Dermis microvascular lymphatic vessel endothelial cell (primary cell): ENCODE measurements around the gene RADIL. TPM values are rescaled to one million over a fixed set of nuclear protein-coding genes. Genes with fewer than 3 reads are reported as not detected.

ENCODE experiments used
- DNase-seq, 2 donors: peaks; one replicate each; pipeline versions ENCODE4 v3.0.0 to v3.0.0-alpha.2; 2010; ENCODE audit warnings: low read depth in 2 of 2
- total RNA-seq: library from RNA; depleted of rRNA; stranded (reverse); fragments of >200 nt; gene quantifications from 2 replicates; pipeline ENCODE4 v1.2.1, GENCODE V29; 2014

The RADIL gene
- total RNA-seq, 1 donor from 2014 or later = 1.7 TPM

DNA sequence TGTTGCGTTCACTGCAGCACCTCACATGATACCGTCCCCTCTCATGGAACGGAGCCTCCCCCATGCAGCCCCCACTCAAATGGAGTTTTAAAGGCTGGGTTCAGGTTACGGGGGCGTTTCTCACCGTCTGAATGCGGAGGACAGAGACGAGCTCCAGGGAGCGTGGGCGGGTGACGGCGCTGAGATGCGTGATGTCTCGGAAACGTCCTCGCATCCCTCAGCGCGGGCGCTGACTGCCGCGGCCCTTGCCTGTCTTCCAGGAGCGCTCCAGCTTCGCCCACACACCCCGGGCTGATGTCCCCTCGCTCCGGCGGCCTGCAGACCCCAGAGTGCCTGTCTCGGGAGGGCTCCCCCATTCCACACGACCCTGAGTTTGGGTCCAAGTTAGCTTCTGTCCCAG lies 124.7 kb downstream of the RADIL start:
- no peak for DNase-seq

DNA sequence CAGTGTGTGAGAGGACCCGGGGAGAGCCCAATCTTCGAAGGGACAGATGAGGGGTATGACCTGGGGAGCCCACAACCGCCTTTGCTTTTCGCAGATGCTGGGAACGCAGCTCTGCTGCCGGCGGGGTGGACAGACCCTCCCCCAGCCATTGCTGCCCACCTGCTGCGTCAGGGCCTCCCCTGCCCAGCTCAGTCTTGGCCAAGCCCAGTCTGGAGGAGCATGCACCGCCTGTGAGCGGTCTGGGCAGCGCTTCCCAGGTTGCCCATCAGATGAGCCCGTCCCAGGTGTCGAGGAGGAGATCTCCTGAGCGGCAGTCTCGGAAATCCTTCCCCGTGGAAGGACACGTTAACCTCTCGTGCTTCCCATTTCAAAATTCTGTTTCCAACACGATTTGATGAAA lies 125.4 kb downstream of the RADIL start:
- DNase-seq = no peak

GRCh38 chr7:4755045-4755444 lies 128.5 kb downstream of the RADIL start:
- DNase-seq = no peak

DNA sequence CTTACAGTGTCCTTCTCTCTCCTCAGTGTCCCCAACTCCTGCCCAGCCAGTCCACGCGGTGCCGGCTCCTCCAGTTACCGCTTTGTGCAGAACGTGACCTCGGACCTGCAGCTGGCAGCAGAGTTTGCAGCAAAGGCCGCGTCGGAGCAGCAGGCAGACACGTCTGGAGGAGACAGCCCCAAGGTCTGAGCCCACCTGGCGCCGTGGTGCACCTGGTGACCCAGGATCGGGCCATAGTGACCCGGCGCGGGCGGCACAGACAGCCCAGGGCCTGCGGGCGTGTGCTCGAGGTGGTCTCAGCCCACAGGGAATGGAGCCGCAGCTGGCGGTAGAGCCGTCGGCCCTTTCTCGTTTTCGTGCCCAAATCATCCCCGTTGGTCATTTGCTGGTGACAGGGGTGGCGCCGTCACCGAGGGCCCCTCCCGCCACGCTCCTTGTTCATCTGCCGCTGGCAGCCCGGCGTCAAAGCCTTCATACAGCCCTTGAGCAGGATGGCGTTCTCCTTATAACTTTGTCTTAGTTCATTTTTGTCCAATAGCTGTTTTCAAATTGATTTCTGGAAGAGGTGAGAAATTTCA lies 129.0 kb downstream of the RADIL start:
- no peak for DNase-seq

- peak; percentile 43 to 70 for DNase-seq
These were observed 129.7 kb downstream of the RADIL start for GRCh38 chr7:4753598-4754432.

- DNase-seq = no peak
These were observed 132.0 kb downstream of the RADIL start for GRCh38 chr7:4751398-4751947.

DNA sequence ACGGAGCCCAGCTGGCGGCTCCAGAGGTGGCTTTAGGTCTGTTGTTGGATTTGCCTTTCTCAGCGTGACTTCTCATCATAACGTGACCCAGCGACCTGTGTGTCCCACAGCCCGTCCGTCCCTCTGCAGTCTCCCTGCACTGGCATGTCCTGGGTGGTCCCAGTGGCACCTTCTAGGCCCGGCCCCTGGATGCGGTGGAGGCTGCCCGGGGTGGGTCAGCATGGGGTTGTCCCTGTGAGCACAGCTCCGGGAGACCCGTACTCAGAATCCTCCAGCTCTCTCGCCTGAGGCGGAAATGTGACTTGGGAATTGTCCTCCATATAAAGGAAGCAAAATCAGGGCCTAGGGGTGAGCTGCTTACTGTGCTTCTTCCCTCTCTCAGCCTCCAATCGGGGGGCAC lies 133.7 kb downstream of the RADIL start:
- DNase-seq = no peak

- no peak for DNase-seq
These were observed 134.2 kb downstream of the RADIL start for GRCh38 chr7:4749363-4749762.

Other genes starting within 250 kb of the RADIL start
- 21.2 TPM in 2 replicates for gene FOXK1, start 201.4 kb downstream of the RADIL start, total RNA-seq
- 17.6 and 33.1 TPM in 2 replicates for gene AP5Z1, start 108.1 kb downstream of the RADIL start, total RNA-seq
- 0.13 and 0.25 TPM in 2 replicates for gene PAPOLB, start 21.7 kb downstream of the RADIL start, total RNA-seq
- not detected in 2 replicates for gene MMD2, start 75.5 kb upstream of the RADIL start, total RNA-seq
- 4.9 and 6.2 TPM in 2 replicates for gene RBAK, start 162.1 kb upstream of the RADIL start, total RNA-seq